ENCODE results near the gene RBMS3. TPM values are rescaled to one million over a fixed set of nuclear protein-coding genes. Genes with fewer than 3 reads are reported as not detected.

RBMS3 gene
- total and polyA plus RNA-seq, 2 of the 8 experiments (the other 6 are each of a cell fraction or from before 2014, with no cell fraction given) = 3.7 to 6.9 TPM

DNA sequence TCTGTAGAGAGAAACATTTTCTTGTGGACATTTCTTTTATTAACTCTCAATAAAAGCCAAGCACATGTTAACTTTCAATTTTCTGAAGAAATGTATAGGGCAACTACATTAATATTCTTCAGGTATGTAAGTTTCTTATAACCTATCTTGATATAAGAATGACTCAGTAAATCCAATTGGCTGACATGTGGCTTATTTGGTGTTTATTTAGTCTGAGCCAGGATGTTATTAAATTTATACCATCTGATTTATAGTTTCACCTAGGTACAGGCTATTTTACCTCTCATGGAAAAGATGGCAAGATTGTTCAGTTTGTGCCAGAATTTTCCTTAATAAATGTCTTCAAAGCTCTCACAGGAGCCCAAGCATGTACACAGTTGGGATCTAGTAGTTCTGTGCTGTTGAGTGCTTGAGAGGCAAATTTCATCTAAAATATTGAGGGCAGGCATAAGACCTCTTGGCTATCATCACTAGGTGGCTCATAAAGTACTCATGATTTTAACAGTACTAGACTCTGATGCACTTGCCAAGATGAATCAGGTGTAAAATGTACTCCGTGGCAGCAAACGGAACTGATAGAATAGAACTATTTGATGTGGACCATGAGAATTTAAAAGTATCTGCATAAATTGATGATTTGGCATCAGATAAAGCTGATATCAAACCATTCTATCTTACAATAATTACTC, 631.9 kb downstream of the RBMS3 start (continued):
- TF ChIP-seq POU5F1 (IDR thresholded peaks at IDR 0.05; ENCODE audit: low read depth, low read length) = no peak
